K562 (cell line): ENCODE results near the gene RCC1. TPM values are rescaled to one million over a fixed set of nuclear protein-coding genes. Genes with fewer than 3 reads are reported as not detected.
A peak's percentile ranks its signal among the peaks of the same experiment; 100 is the strongest.

ENCODE experiments used
- ARID3A ChIP-seq: IDR thresholded peaks from 2 replicates; pipeline ENCODE4 v1.6.1; 2012; ENCODE audit warnings: low read depth, low read length, improper control_type of control experiment, borderline replicate concordance
- BRF1 ChIP-seq: IDR thresholded peaks from 3 replicates; pipeline ENCODE4 v1.6.1; 2011; ENCODE audit warnings: borderline replicate concordance, mild to moderate bottlenecking; ENCODE audit not compliant: insufficient read length; ENCODE audit errors: extremely low read depth
- MCM2 ChIP-seq: fragments of 450-650 bp; IDR thresholded peaks from 2 replicates; pipeline ENCODE4 v1.6.1; 2017; ENCODE audit warnings: low read depth, mild to moderate bottlenecking
- NUFIP1 ChIP-seq: fragments of 450-650 bp; IDR thresholded peaks from 2 replicates; pipeline ENCODE4 v1.6.1; 2018; ENCODE audit not compliant: partially characterized antibody
- PHF20 ChIP-seq: fragments of 450-650 bp; IDR thresholded peaks from 2 replicates; pipeline ENCODE4 v1.6.1; 2018; ENCODE audit not compliant: partially characterized antibody
- POLR2AphosphoS2 ChIP-seq: IDR thresholded peaks from 2 replicates; pipeline ENCODE4 v1.6.1; 2012; ENCODE audit warnings: low read length, improper control_type of control experiment
- RBFOX2 ChIP-seq: fragments of 200-400 bp; formaldehyde crosslinking; IDR thresholded peaks from 2 replicates; pipeline ENCODE4 v1.6.1; 2017; ENCODE audit warnings: low read depth, mild to moderate bottlenecking, low read length, moderate library complexity
- YBX1 ChIP-seq: fragments of 450-650 bp; IDR thresholded peaks from 2 replicates; pipeline ENCODE4 v1.7.1; 2016; ENCODE audit warnings: mild to moderate bottlenecking
- ZBTB11 ChIP-seq, 3 experiments: fragments of 200-800 bp in 1 of 3; fragments of 250-450 bp in 1 of 3; fragments of 450-650 bp in 1 of 3; sonication (Bioruptor Pico) in 1 of 3; sonication (Bioruptor generic) in 1 of 3; formaldehyde crosslinking in 1 of 3; IDR thresholded peaks; 2 replicates each; pipeline versions ENCODE4 v1.6.1 to v1.8.0; 2016 to 2022; ENCODE audit warnings: mild to moderate bottlenecking in 2 of 3, missing genetic modification characterization in 2 of 3, missing compliant biosample characterization in 1 of 3, moderate library complexity in 1 of 3
- ZNF3 ChIP-seq: fragments of 250-450 bp; sonication (Bioruptor Pico); IDR thresholded peaks from 2 replicates; pipeline ENCODE4 v1.5.0; 2021; ENCODE audit warnings: mild to moderate bottlenecking, moderate library complexity
- ZNF431 ChIP-seq: sonication (generic); formaldehyde crosslinking; IDR thresholded peaks from 2 replicates; pipeline ENCODE4 v1.8.0; 2022; ENCODE audit warnings: mild to moderate bottlenecking, missing genetic modification reagents
- ZNF551 ChIP-seq: fragments of 250-450 bp; sonication (Bioruptor Pico); IDR thresholded peaks from 2 replicates; pipeline ENCODE4 v1.5.0; 2021; ENCODE audit warnings: mild to moderate bottlenecking, moderate library complexity
- ZNF668 ChIP-seq: fragments of 250-450 bp; sonication (Bioruptor Pico); IDR thresholded peaks from 2 replicates; pipeline ENCODE4 v1.8.0; 2022; ENCODE audit warnings: mild to moderate bottlenecking, inconsistent platforms
- ZNF778 ChIP-seq: fragments of 450-650 bp; formaldehyde crosslinking; IDR thresholded peaks from 2 replicates; pipeline ENCODE4 v1.4.0; 2020; ENCODE audit warnings: mild to moderate bottlenecking, moderate library complexity
- ZNF830 ChIP-seq: fragments of 250-450 bp; sonication (Bioruptor Pico); IDR thresholded peaks from 2 replicates; pipeline ENCODE4 v1.5.0; 2021; ENCODE audit warnings: mild to moderate bottlenecking
- polyA plus RNA-seq, 8 experiments: library from polyadenylated mRNA; depleted of rRNA in 4 of 8; stranded (reverse) in 5 of 8; unstranded in 3 of 8; fragments of >200 nt; fragmentation: Nextera tagmentation in 2 of 8; fragmentation: Illumina TruSeq in 1 of 8; extraction: Ambion mirVana in 2 of 8; extraction: Trizol in 1 of 8; gene quantifications; 2 replicates each; pipeline versions ENCODE4 v1.2.1 to v1.2.3, GENCODE V29; 2011 to 2014; ENCODE audit warnings: inconsistent platforms in 1 of 8, missing spikeins in 1 of 8
- total RNA-seq, 7 experiments: library from RNA; depleted of rRNA in 6 of 7; stranded (reverse); fragments of >200 nt in 6 of 7; fragmentation: Illumina TruSeq in 2 of 7; extraction: Trizol in 2 of 7; gene quantifications; 2 replicates each; pipeline versions ENCODE4 v1.2.1 to v1.2.3, GENCODE V29; 2011 to 2021; ENCODE audit warnings: low replicate concordance in 1 of 7
- TF ChIP-seq, protein P1 (sequence below): fragments of 450-650 bp; IDR thresholded peaks from 2 replicates; pipeline ENCODE4 v1.7.1; 2018; ENCODE audit warnings: mild to moderate bottlenecking, low read depth; ENCODE audit not compliant: partially characterized antibody
- TF ChIP-seq, protein P2 (sequence below): fragments of 250-450 bp; sonication (Bioruptor Pico); IDR thresholded peaks from 2 replicates; pipeline ENCODE4 v1.5.0; 2021

The RCC1 gene
- total and polyA plus RNA-seq, 9 of the 15 experiments (the other 6 are each of a cell fraction or from before 2014, with no cell fraction given) = 16.4 to 202 (median 107) TPM

- TF ChIP-seq, protein P1, sequence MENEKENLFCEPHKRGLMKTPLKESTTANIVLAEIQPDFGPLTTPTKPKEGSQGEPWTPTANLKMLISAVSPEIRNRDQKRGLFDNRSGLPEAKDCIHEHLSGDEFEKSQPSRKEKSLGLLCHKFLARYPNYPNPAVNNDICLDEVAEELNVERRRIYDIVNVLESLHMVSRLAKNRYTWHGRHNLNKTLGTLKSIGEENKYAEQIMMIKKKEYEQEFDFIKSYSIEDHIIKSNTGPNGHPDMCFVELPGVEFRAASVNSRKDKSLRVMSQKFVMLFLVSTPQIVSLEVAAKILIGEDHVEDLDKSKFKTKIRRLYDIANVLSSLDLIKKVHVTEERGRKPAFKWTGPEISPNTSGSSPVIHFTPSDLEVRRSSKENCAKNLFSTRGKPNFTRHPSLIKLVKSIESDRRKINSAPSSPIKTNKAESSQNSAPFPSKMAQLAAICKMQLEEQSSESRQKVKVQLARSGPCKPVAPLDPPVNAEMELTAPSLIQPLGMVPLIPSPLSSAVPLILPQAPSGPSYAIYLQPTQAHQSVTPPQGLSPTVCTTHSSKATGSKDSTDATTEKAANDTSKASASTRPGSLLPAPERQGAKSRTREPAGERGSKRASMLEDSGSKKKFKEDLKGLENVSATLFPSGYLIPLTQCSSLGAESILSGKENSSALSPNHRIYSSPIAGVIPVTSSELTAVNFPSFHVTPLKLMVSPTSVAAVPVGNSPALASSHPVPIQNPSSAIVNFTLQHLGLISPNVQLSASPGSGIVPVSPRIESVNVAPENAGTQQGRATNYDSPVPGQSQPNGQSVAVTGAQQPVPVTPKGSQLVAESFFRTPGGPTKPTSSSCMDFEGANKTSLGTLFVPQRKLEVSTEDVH = no peak
- TF ChIP-seq MCM2 (no peak), ZNF3 (CRISPR knock-in tag) (no peak), ZNF551 (CRISPR knock-in tag) (no peak), ZNF830 (CRISPR knock-in tag) (no peak), BRF1 (no peak), ZBTB11 (CRISPR knock-in tag; IDR thresholded peaks at IDR 0.05) (no peak), ARID3A (no peak), ZNF431 (CRISPR knock-in tag) (no peak), YBX1 (no peak), RBFOX2 (0 out of 2 replicates have a peak, but pooled peaks have one; percentile 9), NUFIP1 (no peak), ZNF668 (no peak), ZNF778 (CRISPR knock-in tag) (no peak), PHF20 (no peak), POLR2AphosphoS2 (no peak)
- TF ChIP-seq, protein P2, sequence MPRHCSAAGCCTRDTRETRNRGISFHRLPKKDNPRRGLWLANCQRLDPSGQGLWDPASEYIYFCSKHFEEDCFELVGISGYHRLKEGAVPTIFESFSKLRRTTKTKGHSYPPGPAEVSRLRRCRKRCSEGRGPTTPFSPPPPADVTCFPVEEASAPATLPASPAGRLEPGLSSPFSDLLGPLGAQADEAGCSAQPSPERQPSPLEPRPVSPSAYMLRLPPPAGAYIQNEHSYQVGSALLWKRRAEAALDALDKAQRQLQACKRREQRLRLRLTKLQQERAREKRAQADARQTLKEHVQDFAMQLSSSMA = no peak
Observed at GRCh38 chr1:28578696-28579218, 72.9 kb downstream of the RCC1 start (continued).
